Medulla oblongata (tissue), 1 donor: Measurements from ENCODE around the gene MRPS18B.

Source experiments
- DNase-seq: peaks from one replicate; pipeline ENCODE4 v3.0.0-alpha.2; 2015; ENCODE audit errors: extremely low spot score

MRPS18B gene

GRCh38 chr6:30617565-30618269 is at the start of gene MRPS18B:
Gene MRPS18B, plus strand, starts transcription at chr6:30617840. Its CDS starts 26 bp downstream, at chr6:30617866.
- DNase-seq: peak; percentile 99

DNA sequence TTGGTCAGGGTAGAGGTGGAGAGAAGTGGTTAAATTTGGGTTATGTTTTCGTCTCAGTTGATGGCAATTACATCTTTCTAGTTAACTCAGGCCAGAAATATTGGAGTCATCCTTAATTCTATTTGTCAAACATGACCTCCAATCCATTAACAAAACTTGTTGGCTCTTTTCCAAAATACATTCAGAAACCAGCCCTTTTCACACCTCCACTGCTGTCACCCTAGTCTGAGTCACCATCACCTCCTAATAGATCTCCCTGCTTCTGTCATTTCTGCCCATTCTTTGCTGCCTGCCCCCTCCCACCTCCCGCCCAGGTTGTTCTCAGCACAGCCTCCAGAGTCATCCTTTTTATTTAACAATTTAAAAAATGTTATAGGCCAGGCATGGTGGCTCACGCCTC is 49.4 kb upstream of the MRPS18B start:
- DNase-seq: no peak

DNA sequence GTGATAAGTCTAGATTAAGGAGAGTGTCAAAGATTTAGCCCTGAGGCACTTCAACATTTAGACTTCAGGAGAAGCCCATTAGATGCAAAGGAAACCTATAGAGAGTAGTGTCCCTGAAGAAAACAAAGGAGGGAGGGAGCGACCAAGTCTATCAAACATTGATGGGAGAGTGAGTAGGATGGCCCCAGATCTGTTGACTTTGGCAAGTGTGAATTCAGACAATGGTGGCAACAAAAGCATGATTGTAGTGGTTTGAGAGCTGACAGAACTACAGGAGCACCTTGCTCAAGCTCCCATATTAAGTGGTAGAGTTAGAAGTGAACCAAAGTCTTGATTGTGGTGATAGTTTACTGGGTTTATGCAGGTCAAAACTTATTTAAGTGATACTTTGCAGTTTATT is 47.4 kb upstream of the MRPS18B start:
- no peak for DNase-seq

- DNase-seq: no peak
These were observed 46.9 kb upstream of the MRPS18B start for GRCh38 chr6:30570740-30571074.

DNA sequence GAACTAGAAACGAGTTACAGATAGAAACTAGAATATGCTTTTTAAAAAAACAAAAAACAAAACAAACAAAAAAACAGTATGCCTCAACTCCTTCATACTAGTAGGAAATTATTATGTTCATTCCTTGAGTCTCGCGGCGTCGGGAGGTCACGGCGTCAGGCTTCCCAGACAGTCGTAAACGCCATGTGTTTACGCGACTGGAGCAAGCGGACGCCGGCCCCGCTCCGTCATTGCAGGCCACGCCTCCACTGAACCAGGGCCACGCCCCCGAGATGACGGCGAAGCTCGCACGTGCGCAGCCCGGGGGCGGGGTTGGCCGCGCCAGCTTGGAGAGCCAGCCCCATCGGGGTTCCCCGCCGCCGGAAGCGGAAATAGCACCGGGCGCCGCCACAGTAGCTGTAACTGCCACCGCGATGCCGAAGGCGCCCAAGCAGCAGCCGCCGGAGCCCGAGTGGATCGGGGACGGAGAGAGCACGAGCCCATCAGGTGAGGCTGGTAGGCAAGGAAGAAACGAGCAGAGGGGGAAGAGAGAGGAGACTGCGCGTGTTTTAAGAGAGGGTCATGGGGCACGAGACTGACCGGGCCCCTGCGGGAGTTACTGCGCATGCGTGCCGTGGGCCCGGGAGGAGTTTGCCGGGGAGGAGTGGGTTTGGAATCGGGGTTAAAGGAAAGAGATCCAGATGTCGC is 46.4 kb upstream of the MRPS18B start, which contains the start of gene ABCF1:
Gene ABCF1 (plus strand): TSS at position 368 of the 687 bp plus-strand sequence. CDS start 46 bp downstream, at position 414.
- DNase-seq: peak; percentile 98

DNA sequence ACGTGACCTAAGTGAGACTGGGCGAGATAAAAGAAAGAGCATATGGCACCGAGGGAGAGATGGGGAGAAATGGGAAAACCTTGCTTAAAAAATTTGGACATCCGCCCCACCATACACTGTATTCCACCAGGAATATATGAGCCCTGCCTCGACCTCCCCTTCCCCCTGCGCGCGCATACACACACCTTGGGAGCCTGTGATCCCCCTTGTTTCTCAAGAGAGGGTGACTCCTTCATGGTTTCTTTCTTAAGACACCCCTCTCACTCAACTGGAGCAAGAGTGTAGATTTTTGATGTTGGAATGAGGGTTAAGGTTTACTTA is 45.9 kb upstream of the MRPS18B start:
- no peak for DNase-seq

DNA sequence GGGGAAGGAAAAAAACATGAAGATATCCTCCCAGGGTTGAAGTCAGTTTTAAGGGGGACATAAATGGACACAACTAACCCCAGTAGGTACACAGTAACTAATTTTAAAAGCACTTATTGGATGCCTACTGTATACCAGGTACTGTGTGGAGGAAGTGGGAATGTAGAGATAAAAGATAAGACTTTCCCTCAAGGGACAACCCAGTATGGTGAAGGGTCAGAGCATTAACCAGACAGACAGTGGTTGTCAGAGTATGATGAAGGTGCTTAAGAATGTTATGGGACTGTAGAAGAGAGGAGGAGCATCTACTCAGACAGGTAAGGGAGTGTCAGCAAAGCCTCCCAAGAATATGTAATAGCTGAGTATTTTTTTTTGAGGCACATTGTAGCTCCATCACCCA is 45.5 kb upstream of the MRPS18B start:
- no peak for DNase-seq

- DNase-seq: no peak
These were observed 44.5 kb upstream of the MRPS18B start for GRCh38 chr6:30573113-30573512.

GRCh38 chr6:30578051-30578450 is 39.6 kb upstream of the MRPS18B start:
- DNase-seq: no peak

GRCh38 chr6:30583921-30584320 is 33.7 kb upstream of the MRPS18B start:
- DNase-seq: no peak

GRCh38 chr6:30589754-30590358 is 27.8 kb upstream of the MRPS18B start:
- no peak for DNase-seq

- no peak for DNase-seq
These were observed 27.1 kb upstream of the MRPS18B start for GRCh38 chr6:30590509-30590908.

GRCh38 chr6:30591008-30591407 is 26.6 kb upstream of the MRPS18B start:
- no peak for DNase-seq

DNA sequence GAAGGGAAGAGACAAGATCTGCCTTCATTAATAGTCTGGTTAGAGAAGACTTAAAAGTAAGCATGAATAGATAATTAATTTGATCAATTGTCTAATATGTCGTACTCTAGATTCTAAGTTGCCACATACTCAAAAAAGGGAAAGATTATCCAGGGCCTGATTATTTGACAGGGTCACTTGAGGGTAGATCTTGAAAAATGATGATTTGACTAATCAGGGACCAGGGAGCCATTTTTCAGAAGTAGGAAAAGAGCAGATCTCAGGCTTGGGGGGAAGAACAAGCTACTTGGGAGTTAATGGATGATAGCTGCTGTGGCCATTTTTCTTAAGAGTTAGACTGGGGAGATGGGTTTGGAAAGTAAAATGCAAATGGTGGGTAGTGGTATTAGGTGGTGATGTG is 25.4 kb upstream of the MRPS18B start:
- DNase-seq: no peak

- DNase-seq: peak; percentile 81
These were observed 20.1 kb upstream of the MRPS18B start for GRCh38 chr6:30597315-30598144.

GRCh38 chr6:30598912-30599624 is 18.6 kb upstream of the MRPS18B start:
- DNase-seq: no peak

GRCh38 chr6:30599625-30600324 is 17.9 kb upstream of the MRPS18B start:
- DNase-seq: no peak

GRCh38 chr6:30600451-30600961 is 17.1 kb upstream of the MRPS18B start:
- peak; percentile 22 for DNase-seq

- no peak for DNase-seq
These were observed 16.2 kb upstream of the MRPS18B start for GRCh38 chr6:30601436-30601814.

- no peak for DNase-seq
These were observed 15.6 kb upstream of the MRPS18B start for GRCh38 chr6:30601815-30602641.
